Lung (tissue), 12 donors: ENCODE results near the gene SUSD4. TPM values are rescaled to one million over a fixed set of nuclear protein-coding genes. Genes with fewer than 3 reads are reported as not detected.

Source experiments
- ATAC-seq: fragments of 200-7000 bp; cut with Tn5 transposase; one replicate; pipeline ENCODE4 v1.9.1; 2020; ENCODE audit warnings: moderate number of reproducible peaks; ENCODE audit not compliant: insufficient read depth, low FRiP score
- DNase-seq, 3 donors: peaks; one replicate each; pipeline ENCODE4 v3.0.0-alpha.2; 2013 to 2017
- H3K27ac ChIP-seq, 2 donors: one replicate each; pipeline ENCODE4 v1.5.1; 2013; ENCODE audit warnings: mild to moderate bottlenecking in 2 of 2, moderate library complexity in 2 of 2, control low read depth in 1 of 2, inconsistent platforms in 1 of 2, low read depth in 1 of 2, low read length in 1 of 2
- H3K27me3 ChIP-seq, 3 donors: one replicate each; pipeline ENCODE4 v1.5.1; 2013; ENCODE audit warnings: low read length in 2 of 3; ENCODE audit not compliant: control insufficient read depth in 3 of 3, insufficient read depth in 3 of 3
- H3K36me3 ChIP-seq, 4 donors: one replicate each; pipeline ENCODE4 v1.5.1; 2013; ENCODE audit warnings: low read length in 4 of 4, mild to moderate bottlenecking in 1 of 4, moderate library complexity in 1 of 4; ENCODE audit not compliant: control insufficient read depth in 4 of 4, insufficient read depth in 4 of 4
- H3K4me1 ChIP-seq, 5 donors: one replicate each; pipeline ENCODE4 v1.5.1; 2013; ENCODE audit warnings: low read length in 5 of 5, mild to moderate bottlenecking in 2 of 5, moderate library complexity in 1 of 5; ENCODE audit not compliant: control insufficient read depth in 5 of 5, insufficient read depth in 5 of 5
- H3K4me3 ChIP-seq: one replicate; pipeline ENCODE4 v1.5.1; 2013; ENCODE audit warnings: mild to moderate bottlenecking, control low read depth, moderate library complexity
- H3K9ac ChIP-seq, 2 donors: one replicate each; pipeline ENCODE4 v1.5.1; 2013; ENCODE audit warnings: low read length in 2 of 2, control low read depth in 1 of 2; ENCODE audit not compliant: insufficient read depth in 1 of 2
- H3K9me3 ChIP-seq, 4 donors: one replicate each; pipeline ENCODE4 v1.5.1; 2013; ENCODE audit warnings: low read length in 3 of 4, mild to moderate bottlenecking in 1 of 4, moderate library complexity in 1 of 4; ENCODE audit not compliant: control insufficient read depth in 4 of 4, insufficient read depth in 3 of 4
- WGBS, 2 donors: extraction: QIAGEN DNeasy Blood & Tissue Kit; methylation state at CpG; one replicate each; pipeline ENCODE4 v1.1.7; 2013; 5-methylcytosine and 5-hydroxymethylcytosine counted together
- polyA plus RNA-seq, 2 donors: library from polyadenylated mRNA; stranded (reverse); fragments of 200-250 nt; gene quantifications; one replicate each; pipeline ENCODE4 v1.2.1, GENCODE V29; 2013
- total RNA-seq, 2 donors: library from RNA; depleted of rRNA in 1 of 2; stranded (reverse); fragments of >200 nt in 1 of 2; gene quantifications; one replicate each; pipeline ENCODE4 v1.2.1, GENCODE V29; 2014 to 2021
- TF ChIP-seq, protein P1 (sequence below): IDR thresholded peaks from 2 replicates; pipeline ENCODE4 v1.5.1; 2012; ENCODE audit warnings: mild to moderate bottlenecking; ENCODE audit errors: control extremely low read depth, extremely low read depth
- donor health status: control.
- donor health status: control.
- donor health status: Bipolar disorder and iron deficiency.
- donor health status: healthy.
- donor health status: DM: yes; HTN: yes; CAD: no.

SUSD4 gene
- total and polyA plus RNA-seq, 4 donors = 2.8 to 17.0 (median 4.9) TPM

DNA sequence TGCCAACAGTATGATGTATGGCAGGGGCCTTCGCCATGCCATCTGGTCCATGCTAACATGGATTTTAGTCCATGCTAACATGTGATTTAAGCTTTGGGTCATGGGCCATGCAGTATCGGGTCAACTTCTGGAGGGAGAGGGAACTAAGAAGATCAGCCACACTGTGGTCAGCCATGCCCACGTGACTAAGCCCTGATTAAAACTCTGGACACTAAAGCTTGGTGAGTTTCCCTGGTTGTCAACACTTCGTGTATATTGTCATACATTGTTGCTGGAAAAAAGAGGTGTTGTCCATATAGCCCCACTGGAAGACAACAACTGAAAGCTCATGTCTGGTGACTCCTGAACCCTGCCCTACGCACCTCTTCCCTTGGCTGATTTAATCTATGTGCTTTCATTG is 90.5 kb downstream of the SUSD4 start:
- H3K9me3 ChIP-seq = peaks cover 0 to 2% (median 0%) of the 10 kb centered on the region in 4 donors
- no peaks in the 10 kb centered on the region for H3K36me3 ChIP-seq
- WGBS, 2 donors = 73 to 93% methylated on average over 5 of the region's 5 CpGs
- H3K9ac ChIP-seq = no peak overlapping the region
- H3K27me3 ChIP-seq = no peaks in the 10 kb centered on the region
- ATAC-seq (no peak), DNase-seq (no peak)
- TF ChIP-seq, protein P1, sequence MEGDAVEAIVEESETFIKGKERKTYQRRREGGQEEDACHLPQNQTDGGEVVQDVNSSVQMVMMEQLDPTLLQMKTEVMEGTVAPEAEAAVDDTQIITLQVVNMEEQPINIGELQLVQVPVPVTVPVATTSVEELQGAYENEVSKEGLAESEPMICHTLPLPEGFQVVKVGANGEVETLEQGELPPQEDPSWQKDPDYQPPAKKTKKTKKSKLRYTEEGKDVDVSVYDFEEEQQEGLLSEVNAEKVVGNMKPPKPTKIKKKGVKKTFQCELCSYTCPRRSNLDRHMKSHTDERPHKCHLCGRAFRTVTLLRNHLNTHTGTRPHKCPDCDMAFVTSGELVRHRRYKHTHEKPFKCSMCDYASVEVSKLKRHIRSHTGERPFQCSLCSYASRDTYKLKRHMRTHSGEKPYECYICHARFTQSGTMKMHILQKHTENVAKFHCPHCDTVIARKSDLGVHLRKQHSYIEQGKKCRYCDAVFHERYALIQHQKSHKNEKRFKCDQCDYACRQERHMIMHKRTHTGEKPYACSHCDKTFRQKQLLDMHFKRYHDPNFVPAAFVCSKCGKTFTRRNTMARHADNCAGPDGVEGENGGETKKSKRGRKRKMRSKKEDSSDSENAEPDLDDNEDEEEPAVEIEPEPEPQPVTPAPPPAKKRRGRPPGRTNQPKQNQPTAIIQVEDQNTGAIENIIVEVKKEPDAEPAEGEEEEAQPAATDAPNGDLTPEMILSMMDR = no peak
- no peak overlapping the region for H3K4me3 ChIP-seq
- H3K27ac ChIP-seq = no peak overlapping the region
- no peaks in the 10 kb centered on the region for H3K4me1 ChIP-seq

GRCh38 chr1:223271085-223271781 is 92.7 kb downstream of the SUSD4 start:
- H3K9ac ChIP-seq = no peak overlapping the region
- H3K4me3 ChIP-seq = no peak overlapping the region
- ATAC-seq (no peak), DNase-seq (no peak)
- TF ChIP-seq, protein P1 = no peak
- H3K27me3 ChIP-seq = no peaks in the 10 kb centered on the region
- 89 to 92% methylated on average over 5 of the region's 5 CpGs for WGBS, 2 donors
- no peaks in the 10 kb centered on the region for H3K36me3 ChIP-seq
- H3K4me1 ChIP-seq = no peaks in the 10 kb centered on the region
- no peak overlapping the region for H3K27ac ChIP-seq
- H3K9me3 ChIP-seq = no peaks in the 10 kb centered on the region

- H3K9ac ChIP-seq = no peak overlapping the region
- TF ChIP-seq, protein P1 = no peak
- no peak overlapping the region for H3K4me3 ChIP-seq
- H3K27ac ChIP-seq = no peak overlapping the region
- no peaks in the 10 kb centered on the region for H3K27me3 ChIP-seq
- ATAC-seq (no peak), DNase-seq (no peak)
- H3K4me1 ChIP-seq = no peaks in the 10 kb centered on the region
- no peaks in the 10 kb centered on the region for H3K36me3 ChIP-seq
- no peaks in the 10 kb centered on the region for H3K9me3 ChIP-seq
- 74 to 97% methylated on average over 5 of the region's 5 CpGs for WGBS, 2 donors
These were observed 93.8 kb downstream of the SUSD4 start for GRCh38 chr1:223270155-223270554.

GRCh38 chr1:223269006-223269405 is 95.0 kb downstream of the SUSD4 start:
- Histone ChIP-seq H3K4me3 (no peak overlapping the region), H3K36me3 (no peaks in the 10 kb centered on the region), H3K27me3 (no peaks in the 10 kb centered on the region), H3K27ac (no peak overlapping the region), H3K9me3 (no peaks in the 10 kb centered on the region), H3K4me1 (no peaks in the 10 kb centered on the region), H3K9ac (no peak overlapping the region)
- TF ChIP-seq, protein P1 = no peak
- WGBS, 2 donors = 75% methylated on average over 4 of the region's 4 CpGs
- no peak for DNase-seq
- ATAC-seq = no peak
